ENCODE measurements around the gene LRAT.
"Not testable (repeated sequence)": the region's sequence is repeated elsewhere in the genome, so short reads cannot be mapped to it uniquely, and the experiment has no call there.

The LRAT gene

DNA sequence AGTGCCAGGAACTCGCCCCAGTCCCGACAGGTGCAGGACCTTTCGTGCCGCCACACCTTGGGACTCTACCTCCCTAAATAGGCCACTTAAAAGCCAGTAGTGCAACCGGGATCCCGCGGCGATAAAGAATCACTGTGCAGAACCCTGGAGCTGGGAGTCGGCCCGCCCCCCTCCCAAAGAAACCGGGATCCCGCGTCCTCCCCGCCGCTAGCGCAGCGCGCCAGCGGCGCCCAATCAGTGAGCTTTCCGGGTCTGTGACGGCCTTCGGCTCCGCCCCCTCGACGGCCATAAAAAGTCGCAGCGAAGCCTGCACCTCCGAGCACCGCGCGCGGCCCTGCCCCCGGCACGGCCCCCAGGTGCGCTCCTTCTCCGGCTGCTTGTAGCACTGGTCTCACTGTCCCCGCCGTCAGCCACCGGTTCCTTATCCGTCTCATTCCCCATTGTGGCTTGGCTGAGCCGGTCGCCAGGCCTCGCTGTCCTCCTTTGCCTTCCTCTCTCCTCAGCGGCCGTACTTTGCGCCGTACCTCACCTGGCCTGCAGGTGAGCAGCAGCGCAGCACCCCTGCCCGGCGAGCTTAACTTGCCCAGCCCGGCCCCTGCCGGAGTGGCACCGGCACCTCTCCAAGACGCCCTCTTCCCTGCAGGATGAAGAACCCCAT, at the start of gene LRAT:
Gene LRAT (plus strand): TSS at position 318 of the 658 bp plus-strand sequence. CDS start 327 bp downstream, at position 645.
- peak; percentile 67 for ATAC-seq
- DNase-seq (ENCODE audit: low spot score in 2 of 2), result no peak
- Mint-ChIP-seq H3K9me3 (no peaks in the 10 kb centered on the region), H3K27ac (no peak within 1 kb of the TSS), H3K4me3 (peak within 1 kb of the TSS; percentile 67), H3K4me1 (peaks cover 15% of the 10 kb centered on the region), H3K36me3 (no peaks in the 10 kb centered on the region)

DNA sequence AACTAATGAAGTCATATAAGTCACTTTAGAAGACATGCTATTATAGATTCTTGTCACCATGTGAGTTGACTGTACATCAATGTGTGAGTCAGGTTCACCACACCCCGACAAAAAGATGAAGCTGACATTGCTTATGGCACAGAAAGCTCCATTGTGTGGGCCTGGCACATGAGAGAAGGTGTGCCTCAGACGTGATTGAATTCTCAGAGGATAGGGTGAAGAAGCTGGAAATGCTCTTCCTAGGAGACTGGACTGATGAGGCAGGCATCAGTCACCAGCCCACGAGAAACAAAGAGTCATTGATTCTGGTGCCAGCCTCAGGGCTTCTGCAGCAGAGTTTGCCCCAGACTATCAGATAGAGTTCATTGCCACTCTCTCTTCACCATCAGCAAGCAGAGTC, 35.9 kb upstream of the LRAT start:
- Mint-ChIP-seq H3K27ac (no peak overlapping the region), H3K4me1 (no peaks in the 10 kb centered on the region), H3K9me3 (no peaks in the 10 kb centered on the region), H3K4me3 (no peak overlapping the region), H3K36me3 (no peaks in the 10 kb centered on the region)
- ATAC-seq (no peak), DNase-seq (ENCODE audit: low spot score in 2 of 2) (no peak)

DNA sequence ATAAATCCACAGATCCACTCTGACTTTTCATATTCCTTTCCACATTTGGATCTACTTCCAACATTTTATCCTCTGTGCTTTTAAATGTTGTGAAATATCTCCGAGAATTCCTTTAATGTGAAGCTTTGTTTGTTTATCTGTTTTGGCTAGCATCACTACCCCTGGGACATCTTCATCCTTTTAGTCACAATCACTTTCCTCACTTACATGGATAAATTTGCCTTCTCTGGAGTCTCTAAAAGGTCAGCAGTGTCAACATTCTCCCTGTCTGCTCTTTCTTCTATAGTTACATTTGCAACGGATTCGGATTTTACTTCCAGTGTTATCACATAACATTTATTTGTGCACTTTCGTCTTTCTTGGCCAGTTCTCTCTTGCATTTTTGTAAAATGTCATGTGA, 34.2 kb upstream of the LRAT start:
- DNase-seq (ENCODE audit: low spot score in 2 of 2) (no peak), ATAC-seq (no peak)
- Mint-ChIP-seq H3K4me3 (no peak overlapping the region), H3K27ac (no peak overlapping the region), H3K4me1 (no peaks in the 10 kb centered on the region), H3K36me3 (no peaks in the 10 kb centered on the region), H3K9me3 (no peaks in the 10 kb centered on the region)

DNA sequence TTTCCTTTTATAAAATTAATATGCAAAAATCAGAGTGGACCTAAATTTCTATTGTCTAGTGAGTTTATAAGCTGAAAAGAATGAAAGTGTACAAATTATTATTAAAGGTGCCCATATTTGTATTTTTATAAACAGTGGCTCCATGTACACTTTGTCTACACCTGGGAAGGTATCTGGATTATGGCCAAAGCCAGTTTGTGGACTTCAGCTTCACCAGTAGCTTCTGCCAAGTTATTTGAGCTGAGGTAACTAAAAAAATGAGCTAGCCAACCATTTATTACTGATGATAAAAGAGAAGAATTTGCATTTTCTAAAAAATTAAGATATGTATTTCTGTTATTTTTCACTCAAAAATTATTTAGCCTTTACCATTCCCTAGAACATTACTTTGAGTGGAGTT, 32.3 kb upstream of the LRAT start:
- no peak overlapping the region for H3K27ac Mint-ChIP-seq
- H3K4me1 Mint-ChIP-seq, result no peaks in the 10 kb centered on the region
- ATAC-seq (no peak), DNase-seq (ENCODE audit: low spot score in 2 of 2) (no peak)
- H3K9me3 Mint-ChIP-seq, result no peaks in the 10 kb centered on the region
- no peaks in the 10 kb centered on the region for H3K36me3 Mint-ChIP-seq
- no peak overlapping the region for H3K4me3 Mint-ChIP-seq

DNA sequence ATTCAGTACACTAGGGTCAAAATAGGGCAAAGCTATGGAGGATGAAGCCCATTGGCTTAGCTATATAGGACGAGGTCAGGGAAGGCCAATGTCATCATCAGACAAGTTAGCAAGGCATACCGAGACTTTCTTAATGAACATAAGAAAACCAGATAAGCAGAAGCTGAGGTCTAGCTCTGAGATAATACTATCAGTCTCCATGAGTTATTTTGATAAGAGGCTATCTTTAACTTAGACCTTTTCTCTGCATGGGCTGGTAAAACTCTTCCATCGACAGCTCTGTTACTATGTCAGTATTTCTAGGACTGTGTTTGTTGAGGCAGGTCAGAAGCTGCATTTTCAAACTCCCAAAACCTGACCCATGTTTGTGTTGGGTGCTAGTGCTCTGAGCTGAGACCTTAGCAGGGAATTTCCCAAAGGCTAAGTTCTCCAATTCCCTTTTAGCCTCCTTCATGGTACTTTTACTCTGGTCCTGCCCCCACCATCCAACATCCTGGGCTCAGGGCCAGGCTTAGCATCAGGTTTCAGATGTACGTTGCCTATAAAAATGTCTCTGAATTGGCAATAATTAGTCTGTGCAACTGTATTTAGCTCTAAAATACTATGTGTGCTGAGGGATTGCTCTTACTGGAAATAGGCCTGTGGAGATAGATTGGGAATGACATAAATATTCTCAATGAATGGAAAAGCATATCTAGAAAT, 29.3 kb upstream of the LRAT start:
- H3K27ac Mint-ChIP-seq, result no peak overlapping the region
- H3K4me3 Mint-ChIP-seq, result no peak overlapping the region
- H3K4me1 Mint-ChIP-seq, result no peaks in the 10 kb centered on the region
- DNase-seq (ENCODE audit: low spot score in 2 of 2), result no peak
- H3K36me3 Mint-ChIP-seq, result no peaks in the 10 kb centered on the region
- ATAC-seq, result no peak
- H3K9me3 Mint-ChIP-seq, result no peaks in the 10 kb centered on the region

DNA sequence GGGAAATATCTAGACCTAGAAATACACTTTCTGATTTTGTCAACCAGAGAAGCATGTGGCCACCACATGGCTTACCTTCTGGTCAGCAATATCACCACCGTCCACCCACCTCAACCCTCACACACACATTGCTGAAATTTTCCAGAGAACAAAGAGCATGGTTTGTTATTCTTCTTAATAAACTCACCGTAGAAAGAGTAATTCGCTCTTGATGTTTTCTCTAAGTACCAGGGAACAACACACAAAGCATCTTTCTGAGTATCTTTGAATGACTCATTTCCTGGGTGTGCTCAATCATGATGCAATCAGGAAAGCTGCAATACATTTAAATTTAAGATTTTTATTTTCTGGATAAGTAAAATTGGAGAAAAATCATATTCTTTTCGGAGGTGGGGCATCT, 24.7 kb upstream of the LRAT start:
- DNase-seq (ENCODE audit: low spot score in 2 of 2), result no peak

DNA sequence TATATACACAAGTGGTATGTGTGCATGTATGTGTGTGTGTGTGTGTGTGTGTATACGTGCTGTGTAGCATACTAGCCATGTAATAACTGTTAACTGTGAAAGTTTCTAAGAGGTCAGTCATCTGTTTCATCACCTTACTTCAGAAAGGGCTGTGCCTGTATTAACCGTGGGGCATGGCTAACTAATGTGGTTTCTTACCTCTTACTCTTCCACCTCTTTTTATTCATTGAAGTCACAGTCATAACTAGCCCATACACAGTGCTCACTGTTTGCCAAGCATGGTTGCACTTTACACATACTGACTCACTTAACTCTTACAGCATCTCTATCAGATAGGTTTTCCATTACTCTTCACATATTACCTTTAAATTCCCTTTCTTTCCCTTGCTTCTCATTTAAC, 23.7 kb upstream of the LRAT start:
- peaks cover 7% of the 10 kb centered on the region for H3K4me1 Mint-ChIP-seq
- H3K27ac Mint-ChIP-seq, result no peak overlapping the region
- H3K9me3 Mint-ChIP-seq, result no peaks in the 10 kb centered on the region
- no peak overlapping the region for H3K4me3 Mint-ChIP-seq
- H3K36me3 Mint-ChIP-seq, result no peaks in the 10 kb centered on the region
- DNase-seq (ENCODE audit: low spot score in 2 of 2), result no peak
- ATAC-seq, result peak; percentile 89

More for the DNA sequence above, 24.7 kb upstream of the LRAT start:
- no peak overlapping the region for H3K4me3 Mint-ChIP-seq
- H3K4me1 Mint-ChIP-seq, result peaks cover 7% of the 10 kb centered on the region
- H3K36me3 Mint-ChIP-seq, result no peaks in the 10 kb centered on the region
- ATAC-seq, result no peak
- no peaks in the 10 kb centered on the region for H3K9me3 Mint-ChIP-seq
- no peak overlapping the region for H3K27ac Mint-ChIP-seq

DNA sequence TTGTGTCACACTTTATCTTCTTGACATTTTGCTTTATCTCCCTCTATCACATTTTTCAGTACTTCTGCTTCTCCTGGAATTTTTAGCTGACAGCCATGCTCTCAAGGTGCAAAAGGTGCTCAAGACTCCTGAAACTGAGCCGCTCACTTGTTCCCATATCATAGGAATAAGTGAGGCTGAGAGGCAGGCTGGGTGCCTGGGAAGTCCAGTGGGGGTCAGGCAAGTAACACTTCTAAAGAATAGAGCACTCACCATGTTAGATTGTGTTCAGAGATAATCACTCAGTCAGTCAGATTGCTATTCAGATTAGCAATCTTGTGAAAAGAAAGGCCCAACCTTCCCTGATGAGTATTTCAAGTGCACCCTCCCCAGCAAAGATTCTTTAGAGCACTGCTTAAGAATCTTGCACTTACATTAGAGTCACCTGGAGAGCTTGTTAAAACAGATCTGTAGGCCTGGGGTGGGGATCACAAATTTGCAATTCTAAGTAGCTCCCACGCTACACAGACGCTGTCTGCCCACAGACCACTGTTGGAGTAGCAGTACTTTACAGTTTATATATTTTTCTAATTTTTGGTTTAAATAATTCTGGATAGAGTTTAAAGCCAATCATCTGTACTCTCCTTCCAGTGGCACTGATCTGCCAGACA, 23.1 kb upstream of the LRAT start:
- DNase-seq (ENCODE audit: low spot score in 2 of 2) (no peak), ATAC-seq (no peak)
- Mint-ChIP-seq H3K4me3 (no peak overlapping the region), H3K36me3 (no peaks in the 10 kb centered on the region), H3K9me3 (no peaks in the 10 kb centered on the region), H3K4me1 (peaks cover 7% of the 10 kb centered on the region), H3K27ac (no peak overlapping the region)

DNA sequence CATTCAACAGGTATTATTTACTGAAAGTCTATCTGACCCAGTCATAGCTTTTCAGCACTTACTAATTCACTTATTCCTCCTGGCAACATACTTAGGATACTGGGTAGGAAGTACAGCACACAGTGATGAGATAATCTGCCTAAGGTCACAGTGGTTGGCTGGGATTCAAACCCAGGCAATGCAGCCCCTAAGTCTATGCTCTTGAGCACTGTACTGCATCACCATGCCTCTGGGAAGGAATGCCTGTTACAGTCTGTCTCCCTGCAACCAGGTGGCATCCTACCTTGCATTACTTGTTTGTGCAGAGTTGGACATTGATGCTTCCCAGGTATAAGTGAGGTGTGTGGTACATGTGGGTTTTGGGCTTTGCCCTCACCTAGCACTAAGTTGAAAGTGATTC, 21.5 kb upstream of the LRAT start:
- Mint-ChIP-seq H3K4me3 (no peak overlapping the region), H3K36me3 (no peaks in the 10 kb centered on the region), H3K27ac (no peak overlapping the region), H3K4me1 (peaks cover 7% of the 10 kb centered on the region), H3K9me3 (no peaks in the 10 kb centered on the region)
- ATAC-seq (no peak), DNase-seq (ENCODE audit: low spot score in 2 of 2) (no peak)

DNA sequence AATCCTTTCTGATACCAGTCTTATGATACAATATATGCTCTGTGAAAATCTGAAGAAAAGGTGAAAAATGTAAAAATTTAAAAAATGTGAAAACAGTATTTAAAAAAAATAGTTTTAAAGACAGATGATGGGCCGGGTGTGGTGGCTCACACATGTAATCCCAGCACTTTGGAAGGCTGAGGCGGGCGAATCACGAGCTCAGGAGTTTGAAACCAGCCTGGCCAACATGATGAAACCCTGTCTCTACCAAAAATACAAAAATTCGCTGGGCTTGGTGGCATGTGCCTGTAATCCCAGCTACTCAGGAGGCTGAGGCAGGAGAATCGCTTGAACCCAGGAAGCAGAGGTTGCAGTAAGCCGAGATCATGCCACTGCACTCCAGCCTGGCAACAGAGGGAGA, 20.2 kb upstream of the LRAT start:
- not testable (repeated sequence) for H3K36me3 Mint-ChIP-seq; ATAC-seq; H3K27ac Mint-ChIP-seq; H3K4me3 Mint-ChIP-seq; DNase-seq (ENCODE audit: low spot score in 2 of 2); H3K4me1 Mint-ChIP-seq; H3K9me3 Mint-ChIP-seq

DNA sequence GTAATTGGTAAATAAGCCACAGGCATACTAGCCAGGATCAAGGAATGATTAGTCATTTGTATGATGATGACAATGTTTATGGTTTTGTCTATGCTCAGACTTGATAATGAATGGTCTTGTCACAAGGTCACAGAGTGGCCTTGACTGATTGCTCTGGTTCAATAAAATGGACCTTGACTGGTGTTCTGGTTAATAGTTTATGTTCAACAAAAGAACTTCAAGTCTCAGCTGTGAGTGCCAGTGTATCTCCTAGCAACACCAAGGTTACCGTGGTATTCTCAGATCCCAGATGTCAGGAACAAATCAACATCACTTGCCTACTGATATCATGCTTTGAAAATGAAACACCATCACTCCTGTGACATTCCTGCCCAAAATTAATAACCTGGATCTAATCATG, 16.3 kb upstream of the LRAT start:
- ATAC-seq (no peak), DNase-seq (ENCODE audit: low spot score in 2 of 2) (no peak)
- H3K4me1 Mint-ChIP-seq, result no peaks in the 10 kb centered on the region
- no peak overlapping the region for H3K27ac Mint-ChIP-seq
- no peaks in the 10 kb centered on the region for H3K9me3 Mint-ChIP-seq
- no peaks in the 10 kb centered on the region for H3K36me3 Mint-ChIP-seq
- no peak overlapping the region for H3K4me3 Mint-ChIP-seq

DNA sequence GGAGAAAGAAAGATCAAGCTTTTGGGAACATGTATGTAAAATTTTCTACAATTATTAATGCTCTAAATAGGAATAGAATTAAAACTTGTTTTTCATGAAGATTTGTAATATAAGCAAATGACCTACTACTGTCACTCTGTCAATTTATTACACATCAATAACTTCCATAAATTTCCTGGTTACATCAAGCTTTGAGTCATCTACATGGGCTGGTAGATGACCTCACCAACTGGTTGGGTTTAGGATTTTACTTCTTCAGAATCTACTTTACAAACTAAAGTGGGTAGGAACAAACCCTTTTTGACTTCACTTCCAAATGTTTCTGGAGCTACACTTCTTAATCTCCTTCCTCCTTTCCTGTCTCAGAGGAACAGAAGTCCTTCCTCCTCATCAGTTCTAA, 12.0 kb upstream of the LRAT start:
- ATAC-seq (no peak), DNase-seq (ENCODE audit: low spot score in 2 of 2) (no peak)
- no peaks in the 10 kb centered on the region for H3K4me1 Mint-ChIP-seq
- H3K27ac Mint-ChIP-seq, result no peak overlapping the region
- H3K9me3 Mint-ChIP-seq, result peaks cover 4% of the 10 kb centered on the region
- no peaks in the 10 kb centered on the region for H3K36me3 Mint-ChIP-seq
- H3K4me3 Mint-ChIP-seq, result no peak overlapping the region

DNA sequence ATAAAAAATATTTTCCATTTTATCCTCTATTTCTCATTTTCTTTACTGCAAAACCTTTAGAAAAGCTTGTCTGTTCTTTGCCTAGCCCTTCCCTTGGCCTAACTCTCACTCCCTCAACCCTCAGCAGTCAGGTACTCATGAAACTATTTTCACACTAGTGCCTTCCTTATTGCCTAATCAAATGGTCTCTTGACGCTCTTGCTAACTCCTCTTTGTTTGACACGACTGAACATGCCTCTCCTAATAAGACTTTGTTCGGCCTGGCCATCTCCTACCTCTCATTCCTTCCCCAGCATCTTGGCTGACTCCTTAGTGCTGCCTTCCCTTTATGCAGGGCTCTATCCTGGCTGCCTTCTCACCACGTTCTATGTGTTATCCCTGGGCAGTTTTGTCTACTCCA, 11.1 kb upstream of the LRAT start:
- peaks cover 4% of the 10 kb centered on the region for H3K9me3 Mint-ChIP-seq
- H3K36me3 Mint-ChIP-seq, result no peaks in the 10 kb centered on the region
- ATAC-seq (no peak), DNase-seq (ENCODE audit: low spot score in 2 of 2) (no peak)
- no peak overlapping the region for H3K4me3 Mint-ChIP-seq
- no peaks in the 10 kb centered on the region for H3K4me1 Mint-ChIP-seq
- no peak overlapping the region for H3K27ac Mint-ChIP-seq

DNA sequence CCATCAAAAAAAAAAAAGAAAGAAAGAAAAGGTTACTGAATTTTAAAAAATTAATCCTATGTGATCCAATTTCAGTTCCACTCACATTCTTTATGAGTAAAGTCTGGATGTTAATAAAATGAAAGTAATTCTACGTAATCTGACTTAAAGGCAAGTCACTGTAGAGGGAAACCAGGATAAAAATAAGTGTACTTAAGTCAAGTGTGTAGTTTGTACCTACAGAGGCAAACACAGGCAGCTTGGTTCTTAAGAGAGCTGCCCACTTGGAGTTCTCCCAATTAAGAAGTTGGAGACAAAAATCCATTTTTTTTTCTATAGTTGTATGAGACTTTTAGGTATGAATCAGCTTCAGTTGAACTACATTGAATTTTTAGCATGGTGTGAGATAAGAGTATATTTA, 7.0 kb upstream of the LRAT start:
- no peaks in the 10 kb centered on the region for H3K4me1 Mint-ChIP-seq
- ATAC-seq, result no peak
- peaks cover 4% of the 10 kb centered on the region for H3K9me3 Mint-ChIP-seq
- H3K36me3 Mint-ChIP-seq, result no peaks in the 10 kb centered on the region
- H3K4me3 Mint-ChIP-seq, result no peak overlapping the region
- DNase-seq (ENCODE audit: low spot score in 2 of 2), result no peak
- H3K27ac Mint-ChIP-seq, result no peak overlapping the region

DNA sequence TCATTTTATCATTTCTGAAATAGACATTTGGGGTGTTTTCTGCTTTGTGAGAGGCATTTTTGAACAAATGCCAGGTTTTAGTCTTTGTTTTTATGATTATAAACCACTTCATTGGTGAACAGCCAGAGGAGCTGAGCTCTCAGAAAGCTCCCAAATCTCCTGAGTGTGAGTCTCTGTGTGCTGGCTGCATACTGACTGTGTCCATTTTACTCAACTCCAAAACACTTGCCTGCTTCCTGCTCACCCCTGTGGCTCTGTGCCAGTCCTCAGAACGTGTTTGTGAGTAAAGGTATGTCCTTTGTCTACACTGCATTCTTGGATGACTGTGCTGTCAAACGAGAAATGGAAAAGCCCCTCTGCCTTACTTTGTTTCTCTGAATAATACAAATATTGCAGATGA, 5.4 kb upstream of the LRAT start:
- H3K36me3 Mint-ChIP-seq, result no peaks in the 10 kb centered on the region
- ATAC-seq (no peak), DNase-seq (ENCODE audit: low spot score in 2 of 2) (no peak)
- no peak overlapping the region for H3K27ac Mint-ChIP-seq
- no peak overlapping the region for H3K4me3 Mint-ChIP-seq
- H3K4me1 Mint-ChIP-seq, result peaks cover 2% of the 10 kb centered on the region
- H3K9me3 Mint-ChIP-seq, result no peaks in the 10 kb centered on the region

DNA sequence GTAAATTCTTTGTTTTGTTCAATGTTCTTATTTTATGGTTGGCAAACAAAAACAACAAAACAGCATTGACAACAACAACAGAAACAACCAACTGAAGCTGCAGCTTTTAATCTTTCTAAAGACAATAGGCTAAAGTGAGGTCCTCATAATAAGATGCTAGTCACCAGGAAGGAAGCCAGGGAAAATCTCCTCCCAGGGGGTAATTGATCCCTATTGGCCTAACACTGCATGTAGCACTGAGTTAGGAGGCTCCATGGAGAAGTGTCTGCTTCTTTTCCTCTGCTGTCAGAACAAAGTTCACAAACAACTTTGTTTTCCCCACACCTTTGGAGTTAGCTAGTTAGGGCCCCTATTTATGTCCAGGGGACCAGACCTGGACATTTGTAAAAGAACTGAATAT, 4.7 kb upstream of the LRAT start:
- no peaks in the 10 kb centered on the region for H3K9me3 Mint-ChIP-seq
- no peak overlapping the region for H3K4me3 Mint-ChIP-seq
- H3K27ac Mint-ChIP-seq, result no peak overlapping the region
- peaks cover 8% of the 10 kb centered on the region for H3K4me1 Mint-ChIP-seq
- no peaks in the 10 kb centered on the region for H3K36me3 Mint-ChIP-seq
- no peak for ATAC-seq
- DNase-seq (ENCODE audit: low spot score in 2 of 2), result no peak

All from stimulated activated effector memory CD8-positive, alpha-beta T cell treated with anti-CD3 and anti-CD28 coated beads, Interleukin-12 subunit alpha, Interleukin-12 subunit beta, amount 100 ng/mL, for 72 hours (primary cell).